GM04503 (cell line): ENCODE measurements around the gene SND1.
"Not testable (repeated sequence)": the region's sequence is repeated elsewhere in the genome, so short reads cannot be mapped to it uniquely, and the experiment has no call there.

Experiments used
- DNase-seq: peaks from one replicate; pipeline ENCODE4 v3.0.0-alpha.2; 2012; ENCODE audit warnings: low read depth

Gene SND1

GRCh38 chr7:127962589-127963361, 310.8 kb downstream of the SND1 start:
- DNase-seq = no peak

- DNase-seq = not testable (repeated sequence)
Observed at GRCh38 chr7:127963850-127964249, 311.9 kb downstream of the SND1 start.

GRCh38 chr7:127967281-127967680, 315.3 kb downstream of the SND1 start:
- no peak for DNase-seq

- DNase-seq = no peak
Observed at GRCh38 chr7:127968547-127968946, 316.6 kb downstream of the SND1 start.

- DNase-seq = no peak
Observed at GRCh38 chr7:127973832-127974231, 321.8 kb downstream of the SND1 start.

GRCh38 chr7:127974446-127975035, 322.5 kb downstream of the SND1 start:
- DNase-seq = no peak

- no peak for DNase-seq
Observed at GRCh38 chr7:127976056-127976737, 324.2 kb downstream of the SND1 start.

- no peak for DNase-seq
Observed at GRCh38 chr7:127976738-127977120, 324.7 kb downstream of the SND1 start.

GRCh38 chr7:127978421-127978820, 326.4 kb downstream of the SND1 start:
- DNase-seq = no peak

- no peak for DNase-seq
Observed at GRCh38 chr7:127979113-127979727, 327.2 kb downstream of the SND1 start.

- DNase-seq = no peak
Observed at GRCh38 chr7:127979728-127980126, 327.7 kb downstream of the SND1 start.

- no peak for DNase-seq
Observed at GRCh38 chr7:127980901-127981300, 328.9 kb downstream of the SND1 start.

- no peak for DNase-seq
Observed at GRCh38 chr7:127981965-127982364, 330.0 kb downstream of the SND1 start.

GRCh38 chr7:127983804-127984332, 331.9 kb downstream of the SND1 start:
- peak; percentile 2 for DNase-seq

- no peak for DNase-seq
Observed at GRCh38 chr7:127986581-127987521, 334.9 kb downstream of the SND1 start.

- peak; percentile 2 for DNase-seq
Observed at GRCh38 chr7:127988751-127989150, 336.8 kb downstream of the SND1 start.

- DNase-seq = no peak
Observed at GRCh38 chr7:127993317-127993716, 341.3 kb downstream of the SND1 start.

- no peak for DNase-seq
Observed at GRCh38 chr7:127993987-127994386, 342.0 kb downstream of the SND1 start.

- peak; percentile 12 for DNase-seq
Observed at GRCh38 chr7:127995156-127995880, 343.3 kb downstream of the SND1 start.

- DNase-seq = no peak
Observed at GRCh38 chr7:127995881-127996215, 343.9 kb downstream of the SND1 start.
